Cardiac muscle cell (in vitro differentiated cells and primary cell): ENCODE results near the gene FILIP1. TPM values are rescaled to one million over a fixed set of nuclear protein-coding genes. Genes with fewer than 3 reads are reported as not detected.
A peak's percentile ranks its signal among the peaks of the same experiment; 100 is the strongest.

Experiments used
- DNase-seq, 2 donors: peaks; one replicate each; pipeline versions ENCODE4 v3.0.0 to v3.0.0-alpha.2; 2010 to 2017; ENCODE audit warnings: low read depth in 1 of 2, low spot score in 1 of 2
- H3K27ac ChIP-seq: fragments of 200-600 bp; sonication (generic); 2 replicates; pipeline ENCODE4 v1.5.1; 2016
- H3K27me3 ChIP-seq: fragments of 200-600 bp; sonication (generic); 2 replicates; pipeline ENCODE4 v1.6.0; 2016; ENCODE audit warnings: control low read depth
- H3K36me3 ChIP-seq: fragments of 200-600 bp; sonication (generic); 2 replicates; pipeline ENCODE4 v1.5.1; 2016; ENCODE audit warnings: control low read depth
- H3K4me1 ChIP-seq: fragments of 200-600 bp; sonication (generic); 2 replicates; pipeline ENCODE4 v1.8.1; 2017; ENCODE audit warnings: low read depth, mild to moderate bottlenecking, mixed run types
- H3K4me3 ChIP-seq: fragments of 200-600 bp; sonication (generic); 2 replicates; pipeline ENCODE4 v1.5.1; 2016; ENCODE audit warnings: mild to moderate bottlenecking
- H3K9me3 ChIP-seq: fragments of 200-600 bp; sonication (generic); 2 replicates; pipeline ENCODE4 v1.5.1; 2017; ENCODE audit warnings: low read depth, mild to moderate bottlenecking, control low read depth
- CTCF ChIP-seq: IDR thresholded peaks from 2 replicates; pipeline ENCODE4 v1.5.1; 2012; ENCODE audit warnings: low read depth, mild to moderate bottlenecking, low read length
- polyA plus RNA-seq: library from polyadenylated mRNA; unstranded; fragments of >200 nt; fragmentation: Nextera tagmentation; extraction: Ambion mirVana; gene quantifications from 2 replicates; pipeline ENCODE4 v1.2.1, GENCODE V29; 2016
- total RNA-seq: library from RNA; depleted of rRNA; stranded (reverse); fragments of >200 nt; gene quantifications from 2 replicates; pipeline ENCODE4 v1.2.3, GENCODE V29; 2016

Gene FILIP1
- total and polyA plus RNA-seq, 2 experiments from 2014 or later = 64.8 to 107 TPM

- TF ChIP-seq CTCF = no peak
- Histone ChIP-seq H3K4me1 (peaks cover 4% of the 10 kb centered on the region), H3K27ac (peak overlapping the region; percentile 85), H3K9me3 (no peaks in the 10 kb centered on the region), H3K27me3 (no peaks in the 10 kb centered on the region), H3K36me3 (peaks cover 4% of the 10 kb centered on the region), H3K4me3 (no peak overlapping the region)
- DNase-seq = no peak
These were observed 124.7 kb downstream of the FILIP1 start for GRCh38 chr6:75368864-75369402.

GRCh38 chr6:75368151-75368779 lies 125.3 kb downstream of the FILIP1 start:
- peaks cover 4% of the 10 kb centered on the region for H3K4me1 ChIP-seq
- no peaks in the 10 kb centered on the region for H3K27me3 ChIP-seq
- peaks cover 4% of the 10 kb centered on the region for H3K36me3 ChIP-seq
- H3K9me3 ChIP-seq = no peaks in the 10 kb centered on the region
- no peak overlapping the region for H3K4me3 ChIP-seq
- TF ChIP-seq CTCF = peak; percentile 46
- DNase-seq = peak; percentile 43 to 72
- H3K27ac ChIP-seq = peak overlapping the region; percentile 85

GRCh38 chr6:75363304-75363703 lies 130.3 kb downstream of the FILIP1 start:
- H3K27ac ChIP-seq = no peak overlapping the region
- peaks cover 4% of the 10 kb centered on the region for H3K4me1 ChIP-seq
- H3K9me3 ChIP-seq = no peaks in the 10 kb centered on the region
- H3K4me3 ChIP-seq = no peak overlapping the region
- TF ChIP-seq CTCF = no peak
- no peaks in the 10 kb centered on the region for H3K27me3 ChIP-seq
- DNase-seq = no peak
- H3K36me3 ChIP-seq = peaks cover 42% of the 10 kb centered on the region

- DNase-seq = no peak
- no peak overlapping the region for H3K27ac ChIP-seq
These were observed 140.0 kb downstream of the FILIP1 start for GRCh38 chr6:75353644-75354043.

GRCh38 chr6:75351570-75351969 lies 142.0 kb downstream of the FILIP1 start:
- Histone ChIP-seq H3K27ac (peak overlapping the region; percentile 55), H3K36me3 (peaks cover 15% of the 10 kb centered on the region), H3K27me3 (no peaks in the 10 kb centered on the region), H3K4me3 (no peak overlapping the region), H3K4me1 (peaks cover 33% of the 10 kb centered on the region), H3K9me3 (no peaks in the 10 kb centered on the region)
- no peak for DNase-seq
- TF ChIP-seq CTCF = no peak

More at GRCh38 chr6:75353644-75354043, 140.0 kb downstream of the FILIP1 start:
- no peak overlapping the region for H3K4me3 ChIP-seq
- no peaks in the 10 kb centered on the region for H3K9me3 ChIP-seq
- H3K27me3 ChIP-seq = no peaks in the 10 kb centered on the region
- TF ChIP-seq CTCF = no peak
- H3K4me1 ChIP-seq = peaks cover 18% of the 10 kb centered on the region
- H3K36me3 ChIP-seq = peaks cover 30% of the 10 kb centered on the region
